ENCODE data around the gene HMG20B.
"Not testable (repeated sequence)": the region's sequence is repeated elsewhere in the genome, so short reads cannot be mapped to it uniquely, and the experiment has no call there.

The HMG20B gene

GRCh38 chr19:3572855-3573161 lies at the start of gene HMG20B:
HMG20B (plus strand) TSS chr19:3572944; CDS start chr19:3573310, 366 bp downstream.
- no peak for DNase-seq (ENCODE audit: low read depth in 4 of 4, low spot score in 1 of 4)

- no peak for DNase-seq (ENCODE audit: low read depth in 4 of 4, low spot score in 1 of 4)
Observed at GRCh38 chr19:3523361-3524077, 49.2 kb upstream of the HMG20B start.

GRCh38 chr19:3524078-3524842 lies 48.5 kb upstream of the HMG20B start:
- DNase-seq (ENCODE audit: low read depth in 4 of 4, low spot score in 1 of 4) = no peak

GRCh38 chr19:3524904-3525451 lies 47.8 kb upstream of the HMG20B start:
- no peak for DNase-seq (ENCODE audit: low read depth in 4 of 4, low spot score in 1 of 4)

- DNase-seq (ENCODE audit: low read depth in 4 of 4, low spot score in 1 of 4) = no peak
Observed at GRCh38 chr19:3526507-3527237, 46.1 kb upstream of the HMG20B start.

- DNase-seq (ENCODE audit: low read depth in 4 of 4, low spot score in 1 of 4) = no peak
Observed at GRCh38 chr19:3527238-3527910, 45.4 kb upstream of the HMG20B start.

GRCh38 chr19:3528080-3528479 lies 44.7 kb upstream of the HMG20B start:
- DNase-seq (ENCODE audit: low read depth in 4 of 4, low spot score in 1 of 4) = no peak

GRCh38 chr19:3528539-3529211 lies 44.1 kb upstream of the HMG20B start:
- no peak for DNase-seq (ENCODE audit: low read depth in 4 of 4, low spot score in 1 of 4)

- not testable (repeated sequence) for DNase-seq (ENCODE audit: low read depth in 4 of 4, low spot score in 1 of 4)
Observed at GRCh38 chr19:3529299-3529698, 43.4 kb upstream of the HMG20B start.

GRCh38 chr19:3530389-3530788 lies 42.4 kb upstream of the HMG20B start:
- no peak for DNase-seq (ENCODE audit: low read depth in 4 of 4, low spot score in 1 of 4)

GRCh38 chr19:3531716-3532115 lies 41.0 kb upstream of the HMG20B start:
- DNase-seq (ENCODE audit: low read depth in 4 of 4, low spot score in 1 of 4) = no peak

- no peak for DNase-seq (ENCODE audit: low read depth in 4 of 4, low spot score in 1 of 4)
Observed at GRCh38 chr19:3532154-3532786, 40.5 kb upstream of the HMG20B start.

GRCh38 chr19:3533033-3533432 lies 39.7 kb upstream of the HMG20B start:
- no peak for DNase-seq (ENCODE audit: low read depth in 4 of 4, low spot score in 1 of 4)

- no peak for DNase-seq (ENCODE audit: low read depth in 4 of 4, low spot score in 1 of 4)
Observed at GRCh38 chr19:3533563-3534216, 39.1 kb upstream of the HMG20B start.

- no peak for DNase-seq (ENCODE audit: low read depth in 4 of 4, low spot score in 1 of 4)
Observed at GRCh38 chr19:3534375-3535234, 38.1 kb upstream of the HMG20B start.

- DNase-seq (ENCODE audit: low read depth in 4 of 4, low spot score in 1 of 4) = no peak
Observed at GRCh38 chr19:3535235-3535535, 37.6 kb upstream of the HMG20B start.

GRCh38 chr19:3535563-3535965 lies 37.2 kb upstream of the HMG20B start:
- DNase-seq (ENCODE audit: low read depth in 4 of 4, low spot score in 1 of 4) = no peak

- no peak for DNase-seq (ENCODE audit: low read depth in 4 of 4, low spot score in 1 of 4)
Observed at GRCh38 chr19:3535981-3536380, 36.8 kb upstream of the HMG20B start.

All from stimulated activated CD4-positive, alpha-beta T cell treated with anti-CD3 and anti-CD28 coated beads, Interleukin-1b, Interleukin-23, amount 100 ng/mL, for 24 hours (primary cell).